GM19467 (cell line): ENCODE results near the gene TACO1.

ENCODE experiments used
- ATAC-seq: cut with Tn5 transposase; IDR thresholded peaks from one replicate; pipeline ENCODE4 v1.9.1; 2021; ENCODE audit warnings: mild to moderate bottlenecking, moderate library complexity; ENCODE audit not compliant: unreplicated experiment

TACO1 gene

GRCh38 chr17:63634816-63635215 is 34.1 kb downstream of the TACO1 start:
- no peak for ATAC-seq

GRCh38 chr17:63635290-63635689 is 34.6 kb downstream of the TACO1 start:
- ATAC-seq, result no peak

DNA sequence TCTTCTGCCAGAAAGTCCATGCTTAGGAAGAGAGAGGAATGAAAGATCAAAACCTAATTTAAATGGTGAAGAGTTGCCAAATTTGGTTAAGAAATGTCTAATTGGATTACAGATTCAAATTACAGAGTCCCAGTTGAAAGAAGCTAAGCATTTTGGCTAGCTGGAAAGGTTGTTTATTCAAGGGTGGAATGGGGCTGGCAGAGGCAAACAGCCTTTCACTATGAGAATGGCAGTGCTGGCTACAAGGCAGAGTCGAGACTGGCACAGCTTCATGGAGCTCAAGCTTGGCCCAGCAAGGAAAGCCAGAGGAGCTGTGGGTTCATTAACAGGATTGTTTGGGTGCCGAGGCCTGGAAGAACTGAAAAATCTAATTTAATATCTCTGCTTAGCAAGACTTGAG is 35.1 kb downstream of the TACO1 start:
- no peak for ATAC-seq

GRCh38 chr17:63639125-63639524 is 38.4 kb downstream of the TACO1 start:
- no peak for ATAC-seq

- ATAC-seq, result no peak
Observed at GRCh38 chr17:63640038-63640437, 39.3 kb downstream of the TACO1 start.

- ATAC-seq, result no peak
Observed at GRCh38 chr17:63641692-63642448, 41.2 kb downstream of the TACO1 start.

DNA sequence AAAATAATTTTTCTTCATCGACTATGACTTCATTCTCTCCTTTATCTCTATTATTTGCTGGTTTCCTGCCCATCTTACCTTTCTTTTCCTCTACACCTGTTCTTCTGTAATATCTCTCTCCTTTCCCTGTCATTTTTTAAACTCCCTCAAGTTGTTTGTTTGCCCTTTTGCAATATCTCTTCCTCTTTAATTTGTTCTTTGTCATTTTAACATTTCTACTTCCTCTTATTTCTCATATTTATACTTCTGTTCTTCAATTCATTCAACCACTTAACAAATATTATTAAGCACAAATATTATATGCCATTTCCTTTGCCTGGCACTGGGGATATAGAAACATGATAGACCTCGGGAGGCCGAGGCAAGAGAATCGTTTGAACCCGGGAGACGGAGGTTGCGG is 44.2 kb downstream of the TACO1 start:
- ATAC-seq, result no peak

DNA sequence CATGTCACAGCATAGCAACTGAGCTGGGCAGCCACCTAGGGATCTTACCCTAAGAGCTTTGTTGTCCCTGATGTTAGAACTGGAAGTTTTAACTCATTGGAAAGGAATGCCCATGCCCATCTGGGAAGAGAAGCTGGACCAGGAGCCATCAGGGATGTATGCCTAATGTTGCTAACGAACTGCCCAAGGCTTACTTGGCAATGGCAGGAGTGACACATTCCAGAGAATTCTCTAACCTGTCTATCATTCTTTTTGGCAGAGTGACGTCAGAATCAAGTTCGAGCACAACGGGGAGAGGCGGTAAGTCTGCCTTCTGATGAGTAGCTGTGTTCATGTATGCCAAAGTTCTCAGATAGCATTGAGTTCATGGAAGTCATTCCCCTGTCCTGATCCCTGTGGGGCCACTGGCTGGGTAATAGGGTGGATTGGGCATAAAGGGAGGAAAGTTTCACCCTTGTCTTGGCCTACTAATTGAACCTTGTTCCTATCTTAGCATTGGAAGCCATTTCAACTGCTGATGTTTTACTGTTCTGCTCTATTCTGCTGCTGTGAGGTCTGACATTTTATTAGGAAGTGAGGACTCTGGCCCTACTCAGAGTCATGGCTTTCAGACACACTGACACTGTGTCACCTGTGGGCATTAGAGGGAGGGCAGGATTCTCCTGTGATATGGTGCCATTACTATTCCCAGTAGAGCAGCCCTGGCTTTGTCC is 45.2 kb downstream of the TACO1 start:
- peak; percentile 48 for ATAC-seq

DNA sequence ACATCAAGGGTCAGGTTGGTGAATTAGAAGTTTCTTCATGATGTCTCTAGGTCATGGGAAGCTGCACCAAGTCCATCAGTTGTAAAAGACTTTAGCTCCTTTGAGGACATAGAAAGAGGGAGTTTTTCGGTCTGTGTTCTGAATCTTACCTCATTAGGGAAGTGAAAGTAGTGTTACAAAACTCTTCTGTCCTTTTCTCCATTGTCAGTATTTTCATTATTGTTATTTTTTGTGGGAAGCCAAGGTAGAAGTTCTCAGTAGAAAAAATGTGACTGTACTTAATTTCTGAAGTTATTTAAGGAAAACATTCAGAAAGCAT is 45.8 kb downstream of the TACO1 start:
- peak; percentile 68 for ATAC-seq

DNA sequence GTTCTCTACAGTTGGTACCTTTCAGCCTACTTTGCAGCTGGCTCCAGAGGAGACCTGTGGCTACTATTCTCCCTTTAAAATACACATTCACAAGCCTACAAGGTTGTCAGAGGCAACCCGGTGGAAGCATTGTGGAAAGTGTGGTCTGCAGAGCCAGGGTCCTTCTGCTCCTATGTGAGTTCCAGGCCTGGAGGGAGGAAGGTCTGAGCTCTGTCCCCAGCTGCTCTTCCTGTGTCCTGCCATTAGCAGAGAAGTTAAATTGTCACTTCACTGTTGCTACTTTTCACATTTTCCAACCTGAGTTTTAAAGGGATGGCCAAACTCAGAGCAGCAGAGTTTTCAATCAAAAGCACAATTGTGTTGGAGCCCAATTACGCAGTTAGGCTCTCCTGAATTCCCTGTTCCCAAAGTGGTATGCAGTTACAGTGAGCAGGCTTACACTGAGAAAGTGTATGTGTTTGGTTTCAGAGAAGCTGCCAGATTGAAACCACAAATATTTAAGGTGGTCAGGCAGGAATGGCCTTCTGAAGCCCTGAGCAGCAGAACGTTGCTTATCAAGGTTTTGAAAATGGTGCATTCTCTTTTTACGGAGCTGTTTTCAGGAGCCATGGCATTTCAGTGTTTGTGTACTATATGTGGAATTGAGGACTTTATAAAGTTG is 46.5 kb downstream of the TACO1 start:
- ATAC-seq, result no peak

GRCh38 chr17:63647936-63648335 is 47.2 kb downstream of the TACO1 start:
- no peak for ATAC-seq

DNA sequence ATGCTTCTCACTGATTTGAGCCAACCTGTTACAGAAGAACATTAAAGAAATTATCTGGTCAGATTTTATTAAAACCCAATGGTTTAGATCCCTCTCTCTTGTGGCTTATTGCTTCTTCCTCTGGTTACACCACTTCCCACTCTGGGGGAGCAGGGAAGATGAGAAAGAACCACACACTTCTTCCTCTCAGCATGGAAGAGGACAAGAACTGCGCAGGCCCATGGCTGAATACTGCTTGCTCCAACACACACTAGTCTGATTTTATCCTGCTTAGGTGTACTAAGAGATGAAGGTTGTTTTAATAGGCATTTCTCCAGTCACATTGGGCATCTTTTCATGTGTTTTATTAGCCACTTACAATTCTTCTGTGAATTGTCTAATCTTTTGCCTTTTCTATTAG is 49.1 kb downstream of the TACO1 start:
- no peak for ATAC-seq

DNA sequence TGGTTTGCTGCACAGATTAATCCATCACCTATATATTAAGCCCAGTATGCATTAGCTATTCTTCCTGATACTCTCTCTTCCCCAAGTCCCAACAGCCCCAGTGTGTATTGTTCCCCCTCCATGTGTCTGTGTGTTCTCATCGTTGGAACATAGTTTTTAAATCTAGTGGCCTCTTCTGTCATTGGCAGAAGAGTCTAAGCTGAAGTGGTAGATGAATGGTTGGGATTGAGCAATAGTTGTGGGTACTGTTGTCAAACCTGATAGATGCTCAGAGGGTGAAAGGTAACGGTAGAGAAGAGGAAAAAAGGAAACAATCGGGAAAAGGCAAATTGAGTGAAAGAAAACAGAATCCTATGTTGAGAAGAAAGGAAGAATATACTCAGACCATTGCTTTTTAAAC is 51.4 kb downstream of the TACO1 start:
- ATAC-seq, result no peak

- no peak for ATAC-seq
Observed at GRCh38 chr17:63653050-63653449, 52.4 kb downstream of the TACO1 start.

GRCh38 chr17:63657786-63658185 is 57.1 kb downstream of the TACO1 start:
- no peak for ATAC-seq
